Mucosa of descending colon (tissue), 3 donors: ENCODE data around the gene TLR10. TPM values are rescaled to one million over a fixed set of nuclear protein-coding genes. Genes with fewer than 3 reads are reported as not detected.
"Not testable (repeated sequence)": the region's sequence is repeated elsewhere in the genome, so short reads cannot be mapped to it uniquely, and the experiment has no call there.

Experiments used
- ATAC-seq: fragments of 200-7000 bp; cut with Tn5 transposase; one replicate; pipeline ENCODE4 v1.9.1; 2020; ENCODE audit warnings: mild to moderate bottlenecking, moderate library complexity
- DNase-seq, 3 donors: peaks; one replicate each; pipeline ENCODE4 v3.0.0-alpha.2; 2020
- H3K36me3 ChIP-seq: fragments of 200-600 bp; one replicate; pipeline ENCODE4 v1.8.0; 2021; ENCODE audit warnings: low read depth, mild to moderate bottlenecking
- H3K4me1 ChIP-seq: fragments of 200-600 bp; one replicate; pipeline ENCODE4 v1.8.0; 2021; ENCODE audit warnings: low read depth, mild to moderate bottlenecking
- H3K4me3 ChIP-seq: fragments of 200-600 bp; one replicate; pipeline ENCODE4 v1.8.0; 2021; ENCODE audit warnings: mild to moderate bottlenecking
- H3K9me3 ChIP-seq: fragments of 200-600 bp; one replicate; pipeline ENCODE4 v1.8.0; 2021; ENCODE audit warnings: mild to moderate bottlenecking
- CTCF ChIP-seq: fragments of 200-600 bp; IDR thresholded peaks from one replicate; pipeline ENCODE4 v1.8.0; 2022; ENCODE audit warnings: antibody characterized with exemption, mild to moderate bottlenecking
- intact Hi-C, 2 donors: fragments of 100-400 bp; cut with DNase I in 1 of 2; cut with micrococcal nuclease in 1 of 2; formaldehyde crosslinking; loops; one replicate each; pipeline versions ENCODE4 v1.11.0 to v1.11.1; 2022; cut with DNase I, micrococcal nuclease
- total RNA-seq, 3 donors: library from RNA; stranded (reverse); fragmentation: NEBNext Ultra II Directional in 2 of 3; extraction: Animal tissue kit (Norgen Biotek cat#: 25700) in 2 of 3; gene quantifications; one replicate each; pipeline versions ENCODE4 v1.2.1 to v1.2.4, GENCODE V29; 2021 to 2023
- donor health status: DM: no; HTN: no; CAD: no; lungs with moderate emphysema.
- donor health status: DM: no; HTN: no; CAD: no.
- donor health status: DM: no; HTN: yes; CAD: no.

TLR10 gene
- total RNA-seq, 3 donors from 2014 or later, result 0.17 to 0.46 (median 0.25) TPM

DNA sequence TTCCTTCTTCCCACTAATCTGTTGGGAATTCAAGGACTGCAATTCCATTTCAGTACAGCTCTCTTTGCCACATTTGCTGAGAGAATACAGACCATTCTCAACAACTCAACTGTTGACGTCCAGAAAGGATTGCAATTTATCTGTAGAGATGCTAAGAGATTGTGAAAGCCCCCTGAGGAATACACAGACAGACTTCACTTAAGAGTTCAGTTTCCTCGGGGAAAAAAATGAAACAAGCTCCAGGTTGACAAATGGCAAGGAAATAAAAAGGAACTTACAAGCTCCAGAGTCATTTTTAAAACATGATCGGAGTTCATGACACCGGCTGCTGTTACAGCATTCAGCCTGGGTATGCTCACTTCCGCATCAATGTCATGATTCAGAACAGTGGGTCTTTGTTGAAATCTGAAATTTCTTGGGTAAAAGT is 13.8 kb downstream of the TLR10 start:
- ATAC-seq (no peak), DNase-seq (no peak)
- intact Hi-C loops, result loop anchor here in 1 of 2 donors (10.0 kb wide), 1 partner anchor 366 kb away; no protein-coding TSS in a partner anchor
- H3K36me3 ChIP-seq, result no peaks in the 10 kb centered on the region
- no peak for TF ChIP-seq CTCF
- no peaks in the 10 kb centered on the region for H3K4me1 ChIP-seq
- no peak overlapping the region for H3K4me3 ChIP-seq
- H3K9me3 ChIP-seq, result no peaks in the 10 kb centered on the region

GRCh38 chr4:38766940-38767339 is 15.8 kb downstream of the TLR10 start:
- not testable (repeated sequence) for ATAC-seq, H3K9me3 ChIP-seq, H3K4me3 ChIP-seq, DNase-seq, H3K36me3 ChIP-seq, H3K4me1 ChIP-seq
- intact Hi-C loops, result loop anchor here in 1 of 2 donors (10.0 kb wide), 1 partner anchor 368 kb away; no protein-coding TSS in a partner anchor

GRCh38 chr4:38765382-38765781 is 17.4 kb downstream of the TLR10 start:
- no peaks in the 10 kb centered on the region for H3K4me1 ChIP-seq
- DNase-seq (no peak), ATAC-seq (no peak)
- no peak for TF ChIP-seq CTCF
- intact Hi-C loops, result loop anchor here in 1 of 2 donors (10.0 kb wide), 1 partner anchor 369 kb away; no protein-coding TSS in a partner anchor
- no peak overlapping the region for H3K4me3 ChIP-seq
- H3K9me3 ChIP-seq, result no peaks in the 10 kb centered on the region
- H3K36me3 ChIP-seq, result no peaks in the 10 kb centered on the region

- TF ChIP-seq CTCF, result no peak
- no peaks in the 10 kb centered on the region for H3K36me3 ChIP-seq
- intact Hi-C loops, result loop anchor here in 1 of 2 donors (10.0 kb wide), 1 partner anchor 371 kb away; no protein-coding TSS in a partner anchor
- H3K9me3 ChIP-seq, result no peaks in the 10 kb centered on the region
- peaks cover 1% of the 10 kb centered on the region for H3K4me1 ChIP-seq
- DNase-seq (no peak), ATAC-seq (no peak)
- H3K4me3 ChIP-seq, result no peak overlapping the region
Observed at GRCh38 chr4:38764277-38764676, 18.5 kb downstream of the TLR10 start.

DNA sequence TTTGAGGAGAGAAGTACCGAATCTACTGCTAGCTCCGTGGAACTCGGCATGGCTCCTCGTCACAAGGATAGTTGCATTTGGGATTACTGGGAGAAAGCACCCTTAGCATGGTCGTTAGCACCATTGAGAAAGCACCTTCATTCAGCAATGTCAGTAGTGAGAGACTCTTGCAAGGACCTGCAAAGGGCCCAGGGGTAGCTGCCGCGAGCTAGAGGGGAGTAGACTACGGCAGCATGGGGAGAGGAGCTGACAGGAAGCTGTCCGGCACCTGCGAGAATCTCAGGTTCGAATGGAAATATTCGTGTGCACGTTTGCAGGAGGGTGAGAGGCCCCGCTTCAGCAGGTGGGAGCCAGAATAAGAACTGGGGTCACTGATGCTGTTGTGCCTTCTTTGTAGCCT is 20.2 kb downstream of the TLR10 start:
- H3K9me3 ChIP-seq, result no peaks in the 10 kb centered on the region
- no peak for ATAC-seq
- intact Hi-C loops, result loop anchor here in 1 of 2 donors (10.0 kb wide), 1 partner anchor 372 kb away; no protein-coding TSS in a partner anchor
- H3K4me3 ChIP-seq, result no peak overlapping the region
- DNase-seq, result no peak
- H3K4me1 ChIP-seq, result peaks cover 2% of the 10 kb centered on the region
- H3K36me3 ChIP-seq, result no peaks in the 10 kb centered on the region
- TF ChIP-seq CTCF, result no peak

DNA sequence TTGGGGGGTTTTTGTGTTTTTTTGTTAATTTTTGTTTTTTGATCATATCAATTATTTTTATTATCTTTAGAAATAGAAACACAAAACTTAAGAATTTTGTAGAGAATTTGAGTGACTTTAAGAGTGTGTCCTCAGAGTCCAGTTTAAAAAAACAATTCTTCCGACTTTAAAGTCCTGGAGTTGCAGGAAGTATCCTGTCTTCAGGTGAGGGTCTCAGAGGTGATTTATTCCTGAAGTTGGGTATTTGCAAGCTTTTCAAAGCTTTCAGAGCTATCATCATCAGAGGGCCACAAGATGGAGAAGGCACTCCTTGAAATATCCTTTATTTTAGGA is 23.0 kb downstream of the TLR10 start:
- DNase-seq, result no peak
- no peak for ATAC-seq
- H3K4me3 ChIP-seq, result no peak overlapping the region
- peaks cover 2% of the 10 kb centered on the region for H3K4me1 ChIP-seq
- no peaks in the 10 kb centered on the region for H3K36me3 ChIP-seq
- TF ChIP-seq CTCF, result no peak
- H3K9me3 ChIP-seq, result no peaks in the 10 kb centered on the region
- intact Hi-C loops, result loop anchor here in 1 of 2 donors (5.0 to 10.0 kb wide), 2 partner anchors 98 to 375 kb away; partner anchors contain the start of gene TLR6
